ENCODE measurements around the gene AASS. TPM values are rescaled to one million over a fixed set of nuclear protein-coding genes. Genes with fewer than 3 reads are reported as not detected.

AASS gene
- total RNA-seq, 1 donor from 2014 or later, result 84.4 TPM

DNA sequence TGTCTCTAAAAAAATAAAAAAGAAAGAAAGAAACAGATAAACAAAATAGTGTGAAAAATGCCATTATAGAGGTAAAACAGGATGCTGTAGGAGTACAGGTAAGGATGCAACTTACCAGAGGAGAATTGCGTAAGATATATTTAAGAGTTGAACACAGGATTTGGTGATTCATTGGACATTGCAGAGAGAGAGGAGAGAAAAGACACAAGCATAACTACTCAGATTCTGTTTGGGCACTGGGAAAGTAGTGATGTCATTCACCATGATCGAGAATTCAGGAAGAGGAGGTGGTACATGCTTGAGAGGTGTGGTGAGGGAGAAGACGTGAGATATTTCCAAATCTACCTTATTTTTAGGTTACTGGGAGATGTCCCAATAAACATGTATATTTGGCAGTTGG lies 97.6 kb downstream of the AASS start:
- no peaks in the 10 kb centered on the region for H3K9me3 Mint-ChIP-seq
- no peak overlapping the region for H3K27ac Mint-ChIP-seq (ENCODE audit: unreplicated experiment)
- no peak for DNase-seq (ENCODE audit: low read depth, low spot score)
- peaks cover 9% of the 10 kb centered on the region for H3K4me1 Mint-ChIP-seq
- no peak overlapping the region for H3K4me3 Mint-ChIP-seq
- no peaks in the 10 kb centered on the region for H3K27me3 Mint-ChIP-seq (ENCODE audit: low read depth)
- H3K36me3 Mint-ChIP-seq (ENCODE audit: low read depth), result peaks cover 34% of the 10 kb centered on the region
- TF ChIP-seq CTCF (conservative IDR thresholded peaks at IDR 0.05), result no peak

DNA sequence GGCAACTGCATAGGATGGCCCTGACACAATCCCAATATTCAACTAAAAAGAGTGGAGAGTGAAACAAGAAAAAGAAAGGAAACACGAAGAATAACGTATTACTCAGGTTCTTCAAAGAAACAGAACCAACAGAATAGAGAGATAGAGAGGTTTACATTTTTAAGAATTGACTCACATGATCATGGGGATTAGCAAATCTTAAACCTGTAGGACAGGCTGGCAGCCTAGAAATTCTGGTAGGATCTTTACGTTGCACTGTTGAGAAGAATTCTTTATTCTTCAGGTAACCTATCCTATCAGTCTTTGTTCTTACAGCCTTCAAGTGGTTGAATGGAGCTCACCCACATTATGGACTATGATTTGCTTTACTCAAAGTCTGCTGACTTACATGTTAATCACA lies 103.9 kb downstream of the AASS start:
- Mint-ChIP-seq H3K36me3 (ENCODE audit: low read depth) (peaks cover 40% of the 10 kb centered on the region), H3K4me1 (peaks cover 9% of the 10 kb centered on the region), H3K27ac (ENCODE audit: unreplicated experiment) (no peak overlapping the region), H3K9me3 (no peaks in the 10 kb centered on the region), H3K4me3 (no peak overlapping the region), H3K27me3 (ENCODE audit: low read depth) (no peaks in the 10 kb centered on the region)
- no peak for TF ChIP-seq CTCF (conservative IDR thresholded peaks at IDR 0.05)
- no peak for DNase-seq (ENCODE audit: low read depth, low spot score)

DNA sequence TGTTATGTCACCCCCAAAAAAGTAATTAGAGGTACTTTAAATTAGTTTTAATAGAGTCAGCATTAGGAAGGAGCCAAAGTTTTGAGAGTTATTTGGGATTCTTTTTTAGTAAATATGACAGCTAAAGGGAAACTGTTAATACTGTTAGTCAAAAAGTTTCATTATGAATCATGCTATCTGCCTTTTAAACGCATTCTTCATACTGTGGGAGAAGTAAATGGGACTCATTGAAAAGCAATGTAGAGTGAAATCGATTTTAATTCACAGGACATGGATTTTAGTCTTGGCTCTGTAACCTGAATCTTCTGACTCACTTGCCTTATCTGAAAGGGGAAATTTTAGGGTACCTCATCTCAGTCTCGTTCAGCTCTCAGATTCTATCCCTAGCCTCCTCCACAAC lies 105.1 kb downstream of the AASS start:
- no peaks in the 10 kb centered on the region for H3K27me3 Mint-ChIP-seq (ENCODE audit: low read depth)
- peaks cover 36% of the 10 kb centered on the region for H3K36me3 Mint-ChIP-seq (ENCODE audit: low read depth)
- DNase-seq (ENCODE audit: low read depth, low spot score), result no peak
- peaks cover 9% of the 10 kb centered on the region for H3K4me1 Mint-ChIP-seq
- TF ChIP-seq CTCF (conservative IDR thresholded peaks at IDR 0.05), result no peak
- H3K27ac Mint-ChIP-seq (ENCODE audit: unreplicated experiment), result peak overlapping the region; percentile 47
- no peaks in the 10 kb centered on the region for H3K9me3 Mint-ChIP-seq
- H3K4me3 Mint-ChIP-seq, result no peak overlapping the region

DNA sequence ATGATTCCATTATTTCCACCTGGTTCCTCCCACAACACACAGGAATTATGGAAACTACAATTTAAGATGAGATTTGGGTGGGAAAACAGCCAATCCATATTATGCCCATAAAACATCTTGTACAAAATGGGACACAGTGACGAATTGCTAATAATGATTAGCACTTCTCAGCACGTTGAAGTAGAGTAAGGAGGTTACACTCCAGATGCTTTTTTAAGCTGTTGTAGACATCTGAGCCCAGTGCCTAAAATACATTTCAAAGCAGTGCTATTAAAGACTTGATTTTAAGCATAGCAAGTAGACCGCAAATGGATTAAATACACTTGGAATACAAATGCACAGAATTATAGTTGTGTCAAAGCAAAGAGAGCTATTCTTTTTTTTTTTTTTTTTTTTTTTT lies 105.9 kb downstream of the AASS start:
- Mint-ChIP-seq H3K9me3 (no peaks in the 10 kb centered on the region), H3K36me3 (ENCODE audit: low read depth) (peaks cover 32% of the 10 kb centered on the region), H3K27ac (ENCODE audit: unreplicated experiment) (no peak overlapping the region), H3K4me3 (no peak overlapping the region), H3K27me3 (ENCODE audit: low read depth) (no peaks in the 10 kb centered on the region), H3K4me1 (peaks cover 9% of the 10 kb centered on the region)
- DNase-seq (ENCODE audit: low read depth, low spot score), result no peak
- TF ChIP-seq CTCF (conservative IDR thresholded peaks at IDR 0.05), result no peak

DNA sequence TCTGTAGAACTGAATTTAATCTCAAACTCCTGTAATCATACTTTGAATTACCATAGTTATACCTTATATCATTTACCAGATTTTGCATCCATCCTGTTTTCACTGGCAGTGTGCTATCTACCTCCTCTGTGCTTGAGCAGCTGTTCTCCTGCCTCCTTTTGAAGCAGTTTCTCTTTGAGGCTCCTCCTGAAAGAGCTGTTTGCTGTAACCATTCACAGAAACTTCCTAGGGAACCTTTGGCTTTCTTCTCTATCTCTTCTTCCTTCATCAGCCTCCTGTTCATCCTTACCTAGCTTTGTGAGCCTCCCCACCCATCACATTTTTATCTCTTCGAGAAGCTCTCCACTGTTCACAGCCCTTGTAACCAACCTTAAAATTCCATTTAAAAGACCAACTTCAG lies 108.2 kb downstream of the AASS start:
- H3K27me3 Mint-ChIP-seq (ENCODE audit: low read depth), result no peaks in the 10 kb centered on the region
- no peak overlapping the region for H3K4me3 Mint-ChIP-seq
- TF ChIP-seq CTCF (conservative IDR thresholded peaks at IDR 0.05), result no peak
- H3K4me1 Mint-ChIP-seq, result no peaks in the 10 kb centered on the region
- H3K27ac Mint-ChIP-seq (ENCODE audit: unreplicated experiment), result no peak overlapping the region
- H3K36me3 Mint-ChIP-seq (ENCODE audit: low read depth), result peaks cover 20% of the 10 kb centered on the region
- DNase-seq (ENCODE audit: low read depth, low spot score), result no peak
- H3K9me3 Mint-ChIP-seq, result no peaks in the 10 kb centered on the region

GRCh38 chr7:122033641-122034040 lies 110.4 kb downstream of the AASS start:
- Mint-ChIP-seq H3K36me3 (ENCODE audit: low read depth) (peaks cover 15% of the 10 kb centered on the region), H3K27me3 (ENCODE audit: low read depth) (no peaks in the 10 kb centered on the region), H3K4me3 (no peak overlapping the region), H3K27ac (ENCODE audit: unreplicated experiment) (no peak overlapping the region), H3K4me1 (no peaks in the 10 kb centered on the region), H3K9me3 (no peaks in the 10 kb centered on the region)
- no peak for DNase-seq (ENCODE audit: low read depth, low spot score)
- TF ChIP-seq CTCF (conservative IDR thresholded peaks at IDR 0.05), result no peak
